NCI-H82 treated with DMSO at 0.1 percent for 48 hours (cell line): ENCODE results near the gene GRM6.
A peak's percentile ranks its signal among the peaks of the same experiment; 100 is the strongest.

ENCODE experiments used
- DNase-seq: peaks from one replicate; lab custom pipeline; 2025; ENCODE audit not compliant: unreplicated experiment; lab: John Stamatoyannopoulos, UW

GRM6 gene

GRCh38 chr5:178984145-178985072 is 10.7 kb downstream of the GRM6 start:
- DNase-seq, result no peak

GRCh38 chr5:178983728-178984127 is 11.4 kb downstream of the GRM6 start:
- DNase-seq, result no peak

- no peak for DNase-seq
Measured at GRCh38 chr5:178982941-178983340, 12.2 kb downstream of the GRM6 start.

GRCh38 chr5:178981381-178981780 is 13.7 kb downstream of the GRM6 start:
- DNase-seq, result no peak

- DNase-seq, result no peak
Measured at GRCh38 chr5:178965465-178966055, 29.6 kb downstream of the GRM6 start.

- no peak for DNase-seq
Measured at GRCh38 chr5:178941361-178941760, 53.8 kb downstream of the GRM6 start.

- peak; percentile 81 for DNase-seq
Measured at GRCh38 chr5:178940569-178941360, 54.4 kb downstream of the GRM6 start, which contains the start of gene ZNF454. Gene ZNF454, plus strand, starts transcription at chr5:178941198. Its CDS starts 1,594 bp downstream, at chr5:178942792.

GRCh38 chr5:178931846-178932760 is 63.0 kb downstream of the GRM6 start:
- no peak for DNase-seq
